HG03064 (cell line): Measurements from ENCODE around the gene FAM167B.

Experiments used
- ATAC-seq: cut with Tn5 transposase; IDR thresholded peaks from one replicate; pipeline ENCODE4 v1.9.1; 2021; ENCODE audit warnings: low read depth; ENCODE audit not compliant: unreplicated experiment

FAM167B gene

DNA sequence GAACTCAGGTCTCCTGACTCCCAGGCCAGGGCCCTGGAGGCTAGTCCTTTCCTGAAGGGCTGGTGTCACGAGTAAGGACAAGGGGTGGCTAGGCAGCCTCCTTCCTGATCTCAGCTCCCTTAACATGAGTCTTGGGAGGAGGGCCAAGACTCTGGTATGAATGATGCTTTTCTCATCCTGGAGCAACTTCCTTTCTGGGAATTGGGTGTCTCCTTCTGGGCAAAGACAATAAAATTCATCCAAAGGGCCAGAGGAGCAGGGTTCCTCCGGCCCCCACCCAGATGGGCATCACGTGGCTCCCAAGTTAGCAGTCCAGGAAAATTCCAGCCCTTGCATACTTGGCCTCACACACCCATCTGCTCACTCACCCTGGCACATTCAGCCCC, at the start of gene FAM167B:
Gene FAM167B (plus strand): TSS at position 335 of the 386 bp plus-strand sequence. CDS start 200 bp downstream, outside the sequence.
- ATAC-seq = no peak

DNA sequence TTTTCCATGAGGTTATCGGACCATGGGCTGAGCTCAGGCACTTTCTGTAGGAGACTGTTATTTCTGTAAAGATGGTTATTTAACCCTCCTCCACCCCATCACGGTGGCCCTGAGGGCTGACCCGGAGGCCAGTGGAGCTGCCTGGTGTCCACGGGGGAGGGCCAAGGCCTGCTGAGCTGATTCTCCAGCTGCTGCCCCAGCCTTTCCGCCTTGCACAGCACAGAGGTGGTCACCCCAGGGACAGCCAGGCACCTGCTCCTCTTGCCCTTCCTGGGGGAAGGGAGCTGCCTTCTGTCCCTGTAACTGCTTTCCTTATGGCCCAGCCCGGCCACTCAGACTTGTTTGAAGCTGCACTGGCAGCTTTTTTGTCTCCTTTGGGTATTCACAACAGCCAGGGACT, 49.2 kb upstream of the FAM167B start:
- ATAC-seq = no peak

DNA sequence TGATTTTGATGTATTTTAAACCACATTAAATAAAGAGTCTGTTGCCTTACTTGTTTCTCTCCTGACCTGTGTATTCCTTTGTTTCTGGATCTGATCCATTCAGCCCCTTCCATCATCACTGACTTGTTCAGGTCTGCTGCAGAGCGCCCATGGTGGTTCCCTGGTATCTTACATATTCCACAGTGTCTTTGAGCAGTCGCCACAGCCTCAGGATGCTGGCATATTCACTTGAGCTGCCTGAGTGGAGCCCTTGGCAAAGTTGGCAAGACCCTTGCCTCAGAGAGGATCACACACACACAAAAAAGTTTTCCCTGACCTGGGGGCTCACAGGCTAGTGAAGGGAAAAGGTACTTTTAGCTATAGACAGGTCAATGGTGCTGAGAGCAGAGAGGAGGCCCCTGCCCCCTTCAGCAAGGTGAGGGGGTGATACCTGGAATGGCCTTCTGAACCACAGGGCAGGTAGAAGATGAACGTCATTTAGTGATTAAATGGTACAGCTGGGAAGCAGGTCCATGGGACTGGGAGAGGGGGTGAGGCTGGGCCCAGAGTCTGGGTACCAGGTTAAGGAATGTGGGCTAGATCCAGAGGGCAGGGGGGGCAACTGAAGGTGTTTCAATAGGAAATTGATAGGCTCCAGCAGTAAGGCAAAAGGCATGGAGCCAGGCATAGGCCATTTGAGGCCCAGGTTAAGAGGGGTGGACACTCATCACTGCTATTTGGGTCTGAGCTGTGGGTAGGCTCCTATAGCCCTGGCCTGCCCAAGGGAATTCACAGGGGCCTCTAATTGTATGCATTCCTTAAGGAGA, 48.6 kb upstream of the FAM167B start:
- ATAC-seq = no peak

DNA sequence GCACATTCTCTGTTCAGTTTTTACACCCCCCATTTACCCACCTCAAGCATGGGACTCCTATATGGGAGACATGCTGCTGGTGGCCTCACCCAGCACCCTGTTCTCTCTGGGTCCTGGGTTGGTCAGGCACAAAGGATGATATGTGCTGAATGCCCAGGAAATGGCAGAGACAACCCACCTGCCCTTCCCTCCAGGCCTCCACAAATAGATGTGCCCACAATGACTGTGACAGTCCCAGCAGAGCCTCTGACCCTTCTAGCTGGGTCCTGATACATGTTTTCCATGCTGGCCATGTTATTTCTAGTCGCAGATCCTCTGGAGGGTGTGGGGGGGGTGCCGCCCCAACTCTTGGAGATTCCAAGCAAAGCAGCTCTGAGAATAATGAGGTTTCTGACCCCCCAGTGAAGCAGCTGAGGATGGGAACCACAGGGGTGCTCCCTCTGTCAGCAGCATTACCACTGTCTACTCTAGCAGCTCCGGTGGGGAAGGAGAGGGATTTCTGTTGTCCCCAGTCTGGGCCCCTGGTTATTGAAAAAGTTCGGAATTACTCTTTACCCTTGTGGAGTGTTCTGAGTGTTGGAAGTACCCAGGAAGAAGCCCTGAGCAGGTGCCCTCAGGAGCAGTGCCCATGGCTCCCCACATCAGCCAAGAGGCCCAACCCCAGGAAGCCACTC, 47.8 kb upstream of the FAM167B start:
- ATAC-seq = no peak

DNA sequence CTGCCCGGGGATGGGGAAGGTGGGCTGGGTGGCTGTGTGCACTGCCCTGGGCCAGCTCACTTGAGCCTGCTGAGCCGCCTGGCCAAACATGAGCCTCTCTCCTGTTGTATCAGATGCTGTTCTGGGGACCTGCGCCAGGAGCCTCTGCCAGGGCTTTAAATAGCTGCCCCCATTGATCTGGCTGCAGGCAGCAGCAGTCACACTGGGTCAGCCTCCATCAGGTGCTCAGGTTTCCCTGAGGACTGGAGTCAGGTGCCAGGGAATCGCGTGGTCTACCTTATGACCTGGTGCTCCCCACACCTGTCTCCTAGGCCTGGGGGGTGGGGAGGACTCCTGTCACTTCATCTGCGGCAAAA, 47.3 kb upstream of the FAM167B start:
- no peak for ATAC-seq

DNA sequence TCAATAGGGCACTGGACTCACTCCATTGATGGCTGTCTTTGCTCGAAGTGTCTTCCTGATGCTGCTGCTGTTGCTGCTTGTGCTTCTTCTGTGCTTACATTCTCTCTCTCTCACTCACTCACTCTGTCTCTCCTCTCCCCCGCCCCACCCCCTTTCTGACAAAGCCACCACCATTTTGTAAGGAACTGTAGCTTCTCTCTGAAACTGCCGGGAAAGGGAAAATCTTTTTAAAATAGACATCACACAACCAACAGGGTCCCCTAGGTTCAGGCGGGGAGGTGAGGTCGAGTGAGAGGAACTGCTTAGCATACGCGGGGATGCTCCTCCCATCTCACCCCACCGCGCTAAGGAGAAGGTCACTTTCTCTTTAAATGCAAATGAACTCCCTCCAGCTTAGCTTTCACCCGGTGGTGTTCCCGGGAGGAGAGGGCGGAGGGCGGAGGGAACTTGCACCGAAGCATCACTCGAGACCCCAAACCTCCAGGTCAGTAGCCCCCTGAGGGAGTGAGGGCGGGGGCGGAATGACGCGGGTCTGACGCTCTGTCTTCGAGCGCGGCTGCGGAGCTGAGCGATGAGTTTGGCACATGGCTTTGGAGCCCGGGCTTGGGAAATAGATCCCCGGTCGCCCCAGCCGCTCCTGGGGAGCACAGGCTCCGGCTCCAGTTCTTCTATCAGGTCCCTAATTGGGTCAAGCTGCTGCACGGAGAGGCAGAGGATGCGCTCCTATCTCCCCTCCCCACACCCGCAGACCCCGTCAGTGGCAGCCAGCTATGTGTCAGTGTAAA, 46.6 kb upstream of the FAM167B start, which contains the start of gene CCDC28B:
Gene CCDC28B (plus strand): TSS at position 370 of the 785 bp plus-strand sequence. CDS start 1,341 bp downstream, outside the sequence.
- no peak for ATAC-seq

DNA sequence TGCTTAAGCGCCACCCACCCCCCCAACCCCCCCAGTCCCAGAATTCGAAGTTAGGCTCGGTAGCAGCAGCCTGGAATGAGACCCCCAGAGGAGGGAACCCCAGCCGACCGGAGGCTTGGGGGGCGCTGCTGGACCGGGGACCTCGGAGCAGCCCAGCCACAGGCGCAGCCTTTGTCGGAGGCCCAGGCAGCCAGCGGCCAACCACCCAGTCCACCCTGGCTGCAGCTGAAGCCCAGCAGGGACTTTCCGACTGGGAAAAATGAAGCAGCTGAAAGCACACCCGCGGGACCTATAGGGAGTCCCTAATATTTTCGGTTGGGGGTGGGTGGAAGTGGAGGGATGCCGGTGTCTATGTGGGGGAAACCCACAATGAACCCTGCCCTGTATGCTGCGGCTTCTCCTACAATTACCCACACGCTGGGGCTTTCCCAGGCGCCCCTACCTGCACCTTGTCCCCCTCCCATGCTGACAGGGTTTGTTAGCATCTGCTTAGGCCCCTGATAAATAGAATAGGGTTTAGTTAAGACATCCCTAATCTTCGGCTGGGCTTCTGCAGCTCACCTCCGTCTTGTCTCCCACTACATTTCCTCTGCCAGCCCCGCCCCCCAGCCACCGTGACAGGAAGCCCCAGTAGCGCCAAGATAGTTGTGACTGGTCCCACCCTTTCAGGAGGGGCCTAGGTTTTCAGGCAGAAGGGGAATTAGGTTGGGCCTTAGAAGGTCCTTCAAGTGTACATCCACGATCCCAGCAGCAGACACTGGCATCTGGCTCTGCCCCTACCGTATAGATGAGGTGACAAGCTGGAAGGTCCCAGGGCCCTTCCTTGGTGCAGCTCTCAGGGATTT, 45.8 kb upstream of the FAM167B start:
- ATAC-seq = no peak

DNA sequence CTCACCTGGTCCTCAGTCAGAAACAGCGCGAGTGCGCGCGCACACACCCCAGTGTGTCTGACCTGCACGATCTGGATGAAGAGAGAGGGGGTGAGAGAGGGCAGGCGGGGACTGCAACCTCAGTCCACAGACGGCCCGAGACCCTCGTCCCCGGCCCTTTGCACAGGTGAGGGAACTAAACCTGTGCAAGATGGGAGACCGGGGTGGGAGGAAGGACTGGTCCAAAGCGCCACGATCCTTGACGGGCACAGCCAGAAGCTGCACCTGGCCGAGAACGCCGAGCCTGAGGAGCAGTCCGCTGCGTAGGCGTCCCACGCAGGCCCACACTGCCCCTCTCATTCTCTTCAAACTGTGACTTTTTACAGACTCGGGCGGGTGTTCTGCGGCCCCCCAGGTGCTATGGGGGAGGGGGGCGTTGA, 42.1 kb upstream of the FAM167B start:
- ATAC-seq = no peak

DNA sequence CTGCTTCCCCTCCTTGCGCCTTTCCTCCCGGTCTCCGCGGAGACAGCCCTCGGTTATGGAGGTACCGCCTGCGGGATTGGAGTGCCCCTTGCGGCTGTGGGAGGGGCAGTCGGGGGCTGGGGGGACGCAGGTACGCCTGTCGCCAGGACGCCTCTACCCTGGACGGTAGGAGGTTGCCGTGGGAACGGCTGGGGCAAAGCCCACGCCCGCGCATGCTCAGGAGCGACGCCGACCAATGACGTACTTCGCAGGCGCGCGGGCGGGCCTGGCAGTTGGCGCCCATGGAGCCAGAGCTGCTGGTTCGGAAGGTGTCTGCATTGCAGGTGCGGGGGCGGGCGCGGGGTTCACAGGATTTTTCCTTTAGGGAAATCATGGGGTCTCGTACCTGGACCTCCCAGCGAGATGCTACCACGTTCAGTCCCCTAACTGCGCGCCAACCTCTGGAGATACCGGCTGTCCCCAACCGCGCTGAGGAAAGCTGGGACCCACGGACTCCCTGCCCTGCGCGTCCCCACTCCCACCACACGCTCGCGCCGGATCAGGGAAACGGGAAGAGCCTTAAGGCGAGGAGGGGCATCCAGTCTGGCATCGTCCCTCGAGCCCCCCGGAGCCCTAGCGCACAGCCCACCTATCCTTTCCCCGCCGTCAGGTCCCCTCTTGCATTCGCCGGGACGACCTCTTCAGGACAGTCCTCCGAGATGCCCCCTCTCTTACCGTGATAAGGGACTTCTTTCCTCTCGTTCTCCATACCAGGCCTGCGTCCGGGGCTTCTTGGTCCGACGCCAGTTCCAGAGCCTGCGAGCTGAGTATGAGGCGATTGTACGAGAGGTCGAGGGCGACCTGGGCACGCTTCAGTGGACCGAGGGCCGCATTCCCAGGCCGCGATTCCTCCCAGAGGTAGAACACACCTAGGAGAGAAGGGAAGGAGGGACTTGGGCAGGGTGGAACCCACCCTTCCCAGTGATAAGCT, 41.3 kb upstream of the FAM167B start, which contains the start of gene IQCC:
Gene IQCC (plus strand): TSS at position 271 of the 970 bp plus-strand sequence. CDS start 11 bp downstream, at position 282.
- no peak for ATAC-seq

DNA sequence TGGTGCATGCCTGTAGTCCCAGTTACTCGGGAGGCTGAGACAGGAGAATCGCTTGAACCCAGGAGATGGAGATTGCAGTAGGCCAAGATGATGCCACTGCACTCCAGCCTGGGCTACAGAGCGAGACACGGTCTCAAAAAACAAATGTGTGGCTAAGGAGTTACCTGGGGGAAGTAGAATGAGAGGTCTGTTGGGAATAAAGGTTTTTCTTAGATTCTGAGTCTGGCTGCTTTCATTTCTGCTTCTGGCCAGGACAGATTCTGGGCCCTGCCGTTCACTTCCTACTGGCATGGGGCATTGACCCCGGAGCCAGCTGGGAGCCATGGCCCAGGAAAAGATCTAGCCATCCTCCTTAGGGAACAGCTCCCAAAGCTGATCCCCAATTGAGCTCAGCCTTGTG, 38.6 kb upstream of the FAM167B start:
- ATAC-seq = no peak

DNA sequence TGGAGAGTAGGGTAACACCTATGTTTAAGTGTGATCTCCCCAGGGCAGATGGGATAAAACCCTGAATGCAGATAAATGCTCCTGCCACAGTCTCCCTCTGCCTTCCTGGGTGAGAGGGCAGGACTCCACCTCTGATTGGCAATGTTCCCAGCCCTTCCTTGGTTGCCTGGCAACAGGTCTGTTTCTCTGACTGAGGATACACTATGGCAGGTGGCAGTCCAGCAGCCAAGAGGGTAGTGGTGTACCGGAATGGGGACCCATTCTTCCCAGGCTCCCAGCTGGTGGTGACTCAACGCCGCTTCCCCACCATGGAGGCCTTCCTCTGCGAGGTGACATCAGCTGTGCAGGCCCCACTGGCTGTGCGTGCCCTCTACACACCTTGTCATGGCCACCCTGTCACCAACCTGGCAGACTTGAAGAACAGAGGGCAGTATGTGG, 38.1 kb upstream of the FAM167B start, which contains the start of gene DCDC2B:
Gene DCDC2B (plus strand): TSS at position 199 of the 438 bp plus-strand sequence. CDS start 5 bp downstream, at position 204.
- ATAC-seq = no peak

DNA sequence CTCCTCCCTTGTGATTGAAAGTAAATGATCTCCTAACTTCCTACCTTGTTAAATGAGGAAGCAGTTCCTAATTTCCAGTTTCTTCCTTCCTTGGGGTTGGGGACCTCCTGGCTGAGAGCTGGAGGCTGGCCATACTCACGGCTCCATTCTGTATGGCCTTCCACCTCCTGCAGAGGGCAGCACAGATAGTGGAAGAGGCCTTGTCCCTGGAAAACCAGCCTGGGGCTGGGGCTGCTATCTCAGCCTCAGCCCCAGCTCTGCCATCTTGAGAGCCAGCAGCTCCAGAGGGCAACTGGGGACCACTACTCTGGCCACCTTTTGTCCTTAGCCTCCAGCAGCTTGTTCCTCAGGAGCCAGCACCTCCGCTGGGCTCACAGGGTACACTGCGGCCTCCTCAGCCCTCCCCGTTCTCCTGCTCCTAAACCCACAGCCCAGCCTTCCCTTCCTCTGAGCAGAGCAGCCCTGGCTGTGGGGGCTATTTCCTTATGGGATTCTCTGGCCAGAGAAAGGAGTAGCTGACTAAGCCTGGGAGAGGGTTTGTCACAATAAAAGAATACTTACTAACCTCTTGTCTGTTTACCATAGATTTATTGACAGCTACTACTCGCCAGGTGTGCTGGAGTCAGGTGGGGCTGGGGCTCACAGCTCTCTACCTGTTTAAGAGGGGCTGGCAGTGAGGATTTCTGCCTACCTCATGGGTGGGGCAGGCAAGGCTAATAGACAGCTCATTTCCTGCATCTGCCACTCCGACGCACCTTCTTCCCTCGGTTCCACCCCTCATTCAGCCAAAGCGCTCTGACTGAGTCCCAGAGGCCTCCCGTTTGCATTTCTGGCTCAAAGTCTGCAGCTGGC, 31.2 kb upstream of the FAM167B start:
- no peak for ATAC-seq

DNA sequence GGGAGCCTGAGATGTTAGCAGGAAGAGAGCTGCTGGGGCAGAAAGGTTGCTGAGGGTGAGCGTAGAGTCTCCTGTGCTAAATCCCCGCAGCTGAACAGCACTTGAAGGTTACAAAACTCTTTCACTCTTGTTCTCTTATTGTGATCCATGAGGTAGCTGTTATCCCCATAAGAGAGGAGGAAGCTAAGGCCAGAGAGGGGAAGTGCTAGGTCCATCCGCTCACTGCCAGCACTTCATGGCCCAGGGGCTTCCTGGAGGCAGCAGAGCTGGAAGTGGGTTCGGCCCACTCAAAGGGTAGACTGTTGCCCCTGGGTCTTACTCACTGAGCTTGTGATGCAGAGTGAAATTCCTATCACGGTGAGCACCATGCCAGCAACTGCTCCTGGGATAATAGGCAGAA, 30.5 kb upstream of the FAM167B start:
- ATAC-seq = no peak

DNA sequence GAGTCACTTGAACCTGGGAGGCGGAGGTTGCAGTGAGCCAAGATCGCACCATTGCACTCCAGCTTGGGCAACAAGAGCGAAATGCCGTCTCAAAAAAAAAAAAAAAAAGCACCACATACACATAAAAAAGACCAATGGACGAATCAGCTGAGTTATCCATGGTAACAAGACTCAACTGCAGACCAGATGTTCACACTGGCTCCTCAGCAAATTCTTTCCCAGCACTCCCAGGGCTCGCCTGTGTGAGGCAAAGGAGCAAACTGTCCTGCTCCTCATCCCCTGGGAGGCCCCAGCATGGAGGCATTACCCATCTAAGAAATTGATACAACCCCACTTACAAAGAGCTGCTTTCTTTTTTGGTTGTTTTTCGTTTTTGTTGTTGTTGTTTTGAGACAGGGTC, 28.0 kb upstream of the FAM167B start:
- no peak for ATAC-seq

DNA sequence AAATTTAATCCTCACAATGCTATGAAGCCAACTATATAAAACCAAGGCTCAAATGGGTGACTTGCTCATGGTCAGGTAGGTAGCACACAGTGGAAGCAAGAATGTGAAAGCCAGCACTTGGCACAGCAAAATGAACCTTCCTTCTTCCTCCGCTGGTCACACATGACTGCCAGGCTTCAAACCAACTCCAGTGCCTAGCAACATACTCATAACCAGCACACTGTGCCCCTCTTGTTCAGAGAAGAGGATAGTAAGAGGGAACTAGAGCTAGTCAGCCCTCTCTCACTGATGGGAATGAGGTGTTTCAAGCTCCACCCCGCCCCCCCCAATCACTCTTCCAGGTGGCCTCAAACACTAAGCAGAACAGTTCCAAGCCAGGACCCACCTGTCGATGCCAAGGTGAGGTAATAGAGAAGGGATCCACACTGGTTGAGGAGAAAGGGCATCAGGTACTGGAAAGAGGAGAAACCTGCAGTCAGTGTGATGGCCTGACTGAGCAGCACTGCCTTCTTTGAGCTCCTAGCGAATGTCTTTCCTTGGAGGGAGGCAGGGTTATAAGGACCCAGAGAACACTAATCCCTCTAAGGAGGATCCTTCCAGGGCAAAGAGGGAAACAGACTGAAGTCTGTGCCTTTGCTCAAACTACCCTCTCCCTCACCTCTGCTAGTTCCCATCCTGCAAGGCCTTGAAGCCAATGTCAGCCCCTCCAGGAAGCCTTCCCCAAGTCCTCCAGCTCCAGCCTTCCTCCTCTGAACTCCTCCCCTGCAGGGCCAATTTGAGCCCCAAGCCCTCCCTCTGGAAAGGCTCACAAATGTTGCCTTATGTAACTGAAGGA, 26.1 kb upstream of the FAM167B start:
- no peak for ATAC-seq

DNA sequence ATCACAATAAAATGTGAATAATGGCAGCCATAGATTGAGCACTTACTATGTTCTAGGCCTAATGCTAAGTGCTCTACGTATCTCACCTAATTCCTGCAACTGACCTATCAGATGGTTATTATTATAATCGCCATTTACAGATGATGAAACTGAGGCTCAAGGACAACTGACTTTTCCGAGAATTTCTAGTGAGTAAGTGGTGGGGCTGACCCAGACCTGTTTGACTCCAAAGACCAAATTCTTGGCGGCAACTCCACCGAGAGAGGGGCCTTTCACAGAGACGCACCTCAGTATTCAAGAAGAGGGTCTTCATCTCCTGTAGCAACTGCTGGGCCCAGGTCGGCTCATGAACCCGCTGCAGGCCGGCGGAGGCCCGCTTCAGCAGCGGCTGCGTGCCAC, 25.4 kb upstream of the FAM167B start:
- no peak for ATAC-seq
